MM.1S (cell line): ENCODE measurements around the gene RBM17.

ENCODE experiments used
- DNase-seq: peaks from one replicate; pipeline ENCODE4 v3.0.0-alpha.2; 2015
- H2AFZ ChIP-seq: fragments of 300-600 bp; sonication (generic); 2 replicates; pipeline ENCODE4 v1.6.0; 2016; ENCODE audit warnings: antibody characterized with exemption, low read length
- H3F3A ChIP-seq: fragments of 300-600 bp; sonication (generic); 2 replicates; pipeline ENCODE4 v1.6.1; 2016; ENCODE audit warnings: mild to moderate bottlenecking, antibody characterized with exemption, low read length, moderate library complexity, mixed read lengths; ENCODE audit not compliant: insufficient read depth
- H3K27ac ChIP-seq: fragments of 300-600 bp; sonication (generic); 2 replicates; pipeline ENCODE4 v1.5.1; 2016; ENCODE audit warnings: mild to moderate bottlenecking, low read length
- H3K27me3 ChIP-seq: fragments of 300-600 bp; sonication (generic); replicated peaks from 2 replicates; pipeline ENCODE4 v1.6.0; 2016; ENCODE audit warnings: low read length; ENCODE audit not compliant: insufficient read depth
- H3K36me3 ChIP-seq: fragments of 300-600 bp; sonication (generic); replicated peaks from 2 replicates; pipeline ENCODE4 v1.6.1; 2016; ENCODE audit warnings: mild to moderate bottlenecking, low read length, mixed read lengths; ENCODE audit not compliant: insufficient read depth
- H3K4me1 ChIP-seq: fragments of 300-600 bp; sonication (generic); 2 replicates; pipeline ENCODE4 v1.6.1; 2016; ENCODE audit warnings: low read length, mixed read lengths
- H3K4me2 ChIP-seq: fragments of 300-600 bp; sonication (generic); 2 replicates; pipeline ENCODE4 v1.6.0; 2016; ENCODE audit warnings: low read depth, low read length
- H3K4me3 ChIP-seq: fragments of 300-600 bp; sonication (generic); 2 replicates; pipeline ENCODE4 v1.5.1; 2016; ENCODE audit warnings: low read length, mixed read lengths
- H3K79me2 ChIP-seq: fragments of 300-600 bp; sonication (generic); 2 replicates; pipeline ENCODE4 v1.6.1; 2016; ENCODE audit warnings: mixed run types, low read length, mixed read lengths
- H3K9ac ChIP-seq: fragments of 300-600 bp; sonication (generic); 2 replicates; pipeline ENCODE4 v1.6.1; 2016; ENCODE audit warnings: low read length, mixed read lengths
- H3K9me2 ChIP-seq: fragments of 300-600 bp; sonication (generic); replicated peaks from 2 replicates; pipeline ENCODE4 v1.6.1; 2016; ENCODE audit warnings: mild to moderate bottlenecking, low read length, mixed read lengths; ENCODE audit not compliant: insufficient read depth
- H3K9me3 ChIP-seq: fragments of 300-600 bp; sonication (generic); replicated peaks from 2 replicates; pipeline ENCODE4 v1.6.1; 2016; ENCODE audit warnings: mild to moderate bottlenecking, low read length, mixed read lengths; ENCODE audit not compliant: insufficient read depth
- H4K20me1 ChIP-seq: fragments of 300-600 bp; sonication (generic); 2 replicates; pipeline ENCODE4 v1.6.1; 2016; ENCODE audit warnings: mild to moderate bottlenecking, low read length, moderate library complexity, mixed read lengths; ENCODE audit not compliant: insufficient read depth
- CTCF ChIP-seq: fragments of 300-600 bp; sonication (generic); IDR thresholded peaks from 2 replicates; pipeline ENCODE4 v1.5.1; 2016; ENCODE audit warnings: antibody characterized with exemption, low read length, mixed read lengths
- EZH2 ChIP-seq: fragments of 300-600 bp; sonication (generic); optimal IDR thresholded peaks from 2 replicates; pipeline ENCODE3; 2017; ENCODE audit warnings: low read depth, mild to moderate bottlenecking, antibody characterized with exemption, low read length, mixed read lengths
- EZH2phosphoT487 ChIP-seq: fragments of 300-600 bp; sonication (generic); IDR thresholded peaks from 2 replicates; pipeline ENCODE4 v1.6.1; 2018; ENCODE audit warnings: antibody characterized with exemption, low read length

The RBM17 gene

GRCh38 chr10:6119423-6119822 lies 30.6 kb downstream of the RBM17 start:
- TF ChIP-seq CTCF, result no peak
- no peak for TF ChIP-seq EZH2
- no peak for TF ChIP-seq EZH2phosphoT487
- Histone ChIP-seq H2AFZ (no peak overlapping the region), H4K20me1 (no peaks in the 10 kb centered on the region), H3K9ac (no peak overlapping the region), H3K9me2 (no peaks in the 10 kb centered on the region), H3K79me2 (no peaks in the 10 kb centered on the region), H3K4me2 (no peak overlapping the region), H3F3A (no peaks in the 10 kb centered on the region), H3K27me3 (no peaks in the 10 kb centered on the region), H3K27ac (no peak overlapping the region), H3K4me3 (no peak overlapping the region), H3K36me3 (0 out of 2 replicates have a peak, but pooled peaks cover 5% of the 10 kb centered on the region), H3K4me1 (no peaks in the 10 kb centered on the region), H3K9me3 (no peaks in the 10 kb centered on the region)
- no peak for DNase-seq

- H3K79me2 ChIP-seq, result no peaks in the 10 kb centered on the region
Measured at GRCh38 chr10:6119962-6120361, 31.1 kb downstream of the RBM17 start.

GRCh38 chr10:6120691-6121090 lies 31.9 kb downstream of the RBM17 start:
- Histone ChIP-seq H3K9me2 (no peaks in the 10 kb centered on the region), H3K9me3 (no peaks in the 10 kb centered on the region), H4K20me1 (no peaks in the 10 kb centered on the region), H3K4me1 (no peaks in the 10 kb centered on the region), H2AFZ (no peak overlapping the region), H3K36me3 (no peaks in the 10 kb centered on the region), H3K27ac (no peak overlapping the region), H3K9ac (no peak overlapping the region), H3K79me2 (no peaks in the 10 kb centered on the region), H3F3A (no peaks in the 10 kb centered on the region), H3K4me2 (no peak overlapping the region), H3K4me3 (no peak overlapping the region), H3K27me3 (no peaks in the 10 kb centered on the region)
- DNase-seq, result no peak
- no peak for TF ChIP-seq EZH2phosphoT487
- TF ChIP-seq CTCF, result no peak
- TF ChIP-seq EZH2, result no peak

More at GRCh38 chr10:6119962-6120361, 31.1 kb downstream of the RBM17 start:
- Histone ChIP-seq H3K36me3 (0 out of 2 replicates have a peak, but pooled peaks cover under 1% of the 10 kb centered on the region), H3K27ac (no peak overlapping the region), H4K20me1 (no peaks in the 10 kb centered on the region), H3K9me2 (no peaks in the 10 kb centered on the region), H3F3A (no peaks in the 10 kb centered on the region), H3K4me1 (no peaks in the 10 kb centered on the region), H3K27me3 (no peaks in the 10 kb centered on the region), H3K9me3 (no peaks in the 10 kb centered on the region), H3K4me3 (no peak overlapping the region), H3K9ac (no peak overlapping the region), H3K4me2 (no peak overlapping the region), H2AFZ (no peak overlapping the region)
- TF ChIP-seq EZH2, result no peak
- no peak for TF ChIP-seq EZH2phosphoT487
- DNase-seq, result no peak

DNA sequence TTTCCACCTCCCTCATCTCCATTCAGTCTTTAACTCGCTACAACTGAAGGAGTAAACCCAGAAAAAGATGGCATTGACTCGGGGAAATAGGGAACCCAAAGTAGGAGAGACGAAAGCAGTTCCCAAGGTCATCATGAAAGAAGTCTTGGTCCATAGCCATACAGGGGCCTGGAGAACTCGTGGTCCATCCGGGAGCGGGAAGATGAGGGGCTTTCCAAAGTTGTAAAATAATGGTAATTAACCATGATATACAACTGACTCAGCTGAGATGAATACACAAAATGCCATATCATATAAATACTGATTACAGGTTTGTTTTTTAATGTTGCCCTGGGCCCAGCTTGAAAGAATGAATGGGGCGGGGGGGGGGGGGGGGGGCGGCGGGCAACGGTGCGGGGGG lies 32.3 kb downstream of the RBM17 start:
- H2AFZ ChIP-seq, result no peak overlapping the region
- no peaks in the 10 kb centered on the region for H3K9me2 ChIP-seq
- H3K9ac ChIP-seq, result no peak overlapping the region
- H4K20me1 ChIP-seq, result no peaks in the 10 kb centered on the region
- no peaks in the 10 kb centered on the region for H3K79me2 ChIP-seq
- no peaks in the 10 kb centered on the region for H3F3A ChIP-seq
- H3K36me3 ChIP-seq, result no peaks in the 10 kb centered on the region
- H3K27ac ChIP-seq, result no peak overlapping the region
- no peak overlapping the region for H3K4me2 ChIP-seq
- TF ChIP-seq CTCF (no peak), EZH2phosphoT487 (no peak)
- no peak for DNase-seq
- H3K4me3 ChIP-seq, result no peak overlapping the region
- H3K9me3 ChIP-seq, result no peaks in the 10 kb centered on the region
- no peaks in the 10 kb centered on the region for H3K4me1 ChIP-seq
- H3K27me3 ChIP-seq, result no peaks in the 10 kb centered on the region
